Activated CD4-positive, alpha-beta T cell treated with anti-CD3 and anti-CD28 coated beads for 36 hours (primary cell): ENCODE results near the gene GSC. TPM values are rescaled to one million over a fixed set of nuclear protein-coding genes. Genes with fewer than 3 reads are reported as not detected.

Experiments
- ATAC-seq: fragments of 200-7000 bp; cut with Tn5 transposase; one replicate; pipeline ENCODE4 v1.10.0; 2021; ENCODE audit warnings: mild to moderate bottlenecking, moderate library complexity
- CTCF ChIA-PET: fragments of 350-600 bp; sonication (Branson Sonifier 250); formaldehyde crosslinking; loops from one replicate; lab custom pipeline; 2021; ENCODE audit warnings: antibody characterized with exemption; lab: Charles Lee
- POLR2A ChIA-PET: fragments of 350-600 bp; sonication (Branson Sonifier 250); formaldehyde crosslinking; loops from one replicate; lab custom pipeline; 2021; ENCODE audit warnings: antibody characterized with exemption, inconsistent platforms; lab: Charles Lee
- DNase-seq: peaks from one replicate; pipeline ENCODE4 v3.0.0-alpha.2; 2020
- H3K27ac Mint-ChIP-seq: one replicate; pipeline ENCODE4 v1.8.0; 2021; ENCODE audit warnings: mixed read lengths
- H3K27me3 Mint-ChIP-seq: one replicate; pipeline ENCODE4 v1.8.0; 2021; ENCODE audit warnings: mixed read lengths
- H3K36me3 Mint-ChIP-seq: one replicate; pipeline ENCODE4 v1.8.0; 2021; ENCODE audit warnings: low read depth, mixed read lengths
- H3K4me1 Mint-ChIP-seq: one replicate; pipeline ENCODE4 v1.8.0; 2021; ENCODE audit warnings: mixed read lengths
- H3K4me3 Mint-ChIP-seq: one replicate; pipeline ENCODE4 v1.8.0; 2021; ENCODE audit warnings: mild to moderate bottlenecking, moderate library complexity, mixed read lengths
- H3K9me3 Mint-ChIP-seq: one replicate; pipeline ENCODE4 v1.8.0; 2021; ENCODE audit warnings: low read depth, mixed read lengths
- intact Hi-C, 2 experiments: fragments of 100-400 bp; cut with DNase I in 1 of 2; cut with micrococcal nuclease in 1 of 2; formaldehyde crosslinking; loops; one replicate each; pipeline versions ENCODE4 v1.14.2 to v1.15.1; 2022 to 2024; cut with DNase I, micrococcal nuclease
- total RNA-seq, 2 experiments: library from RNA; stranded (reverse); gene quantifications; one replicate each; pipeline ENCODE4 v1.2.3, GENCODE V29; 2021

Gene GSC
- total RNA-seq, 2 experiments from 2014 or later, result not detected

DNA sequence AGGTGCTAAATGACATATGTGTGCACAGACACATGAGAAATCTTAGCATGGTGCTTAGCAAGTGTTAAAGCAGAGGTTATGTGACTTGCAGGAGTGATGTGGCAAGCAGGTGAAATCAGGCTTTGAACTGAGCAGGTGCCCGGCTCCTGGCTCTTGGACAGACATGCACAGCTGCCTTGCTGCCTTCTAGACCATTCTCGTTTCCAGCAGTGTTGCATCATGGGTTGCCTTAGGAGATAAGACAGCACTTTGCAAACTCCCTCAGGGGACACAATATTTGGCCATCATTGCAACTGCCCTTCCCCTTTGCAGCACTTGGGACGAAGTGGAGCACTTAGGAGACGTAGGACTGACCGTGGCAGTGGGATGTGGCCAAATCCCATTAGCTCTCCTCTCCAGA is 17.2 kb upstream of the GSC start:
- Mint-ChIP-seq H3K27ac (no peak overlapping the region), H3K36me3 (no peaks in the 10 kb centered on the region), H3K27me3 (peaks cover 9% of the 10 kb centered on the region), H3K4me1 (no peaks in the 10 kb centered on the region), H3K4me3 (no peak overlapping the region), H3K9me3 (no peaks in the 10 kb centered on the region)
- DNase-seq (no peak), ATAC-seq (no peak)
- POLR2A ChIA-PET, result no interaction called here
- CTCF ChIA-PET, result no interaction called here
- intact Hi-C loops, result no loop called here

- POLR2A ChIA-PET, result interaction anchor here (0.6 kb wide), 1 partner anchor 28 kb away, joined by 3 read pairs; no protein-coding TSS in a partner anchor
- peaks cover under 1% of the 10 kb centered on the region for H3K4me1 Mint-ChIP-seq
- CTCF ChIA-PET, result no interaction called here
- ATAC-seq, result no peak
- intact Hi-C loops, result no loop called here
- no peak overlapping the region for H3K4me3 Mint-ChIP-seq
- no peaks in the 10 kb centered on the region for H3K36me3 Mint-ChIP-seq
- H3K9me3 Mint-ChIP-seq, result no peaks in the 10 kb centered on the region
- H3K27me3 Mint-ChIP-seq, result peaks cover 40% of the 10 kb centered on the region
- no peak overlapping the region for H3K27ac Mint-ChIP-seq
- DNase-seq, result no peak
Observed at GRCh38 chr14:94780536-94781399, 10.9 kb upstream of the GSC start.

DNA sequence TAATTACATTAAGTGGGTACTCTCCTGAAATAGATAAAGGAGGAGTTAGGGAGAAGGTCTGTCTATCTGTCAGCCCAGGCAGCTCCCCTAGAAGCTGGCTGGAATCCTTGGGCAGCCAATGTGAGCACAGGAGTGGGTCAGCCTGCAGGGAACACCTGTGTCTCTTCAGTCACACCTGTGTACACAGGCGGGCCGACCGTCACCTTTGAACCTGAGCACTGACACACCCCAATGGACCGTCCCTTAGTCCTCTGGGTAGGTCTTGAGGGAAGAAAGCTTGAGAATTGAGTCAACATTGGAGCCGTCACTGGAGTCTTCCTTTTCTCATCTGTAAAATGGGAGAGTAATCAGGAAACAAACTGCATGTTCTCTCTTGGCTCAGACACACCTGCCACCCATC is 9.8 kb upstream of the GSC start:
- DNase-seq, result no peak
- CTCF ChIA-PET, result no interaction called here
- H3K27ac Mint-ChIP-seq, result no peak overlapping the region
- no peak overlapping the region for H3K4me3 Mint-ChIP-seq
- H3K27me3 Mint-ChIP-seq, result peaks cover 50% of the 10 kb centered on the region
- H3K4me1 Mint-ChIP-seq, result peaks cover 4% of the 10 kb centered on the region
- intact Hi-C loops, result no loop called here
- H3K9me3 Mint-ChIP-seq, result no peaks in the 10 kb centered on the region
- POLR2A ChIA-PET, result no interaction called here
- no peaks in the 10 kb centered on the region for H3K36me3 Mint-ChIP-seq
- ATAC-seq, result no peak

DNA sequence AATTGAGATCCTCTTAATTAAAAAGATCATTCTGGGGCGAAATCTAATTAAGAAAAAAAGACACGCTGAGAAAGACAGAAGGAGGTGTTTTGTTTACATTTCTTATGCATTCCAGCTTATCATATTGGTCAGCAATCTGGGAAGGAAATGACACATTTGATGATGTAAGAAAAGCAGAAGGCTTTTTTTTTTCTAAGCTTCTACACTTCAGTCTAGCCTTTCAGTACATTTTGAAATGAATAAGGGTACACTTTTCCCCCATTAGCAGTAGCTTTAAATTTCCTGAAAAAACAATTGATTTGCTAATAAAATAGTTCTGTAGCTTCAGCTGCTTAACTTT is 5.9 kb upstream of the GSC start:
- ATAC-seq, result no peak
- Mint-ChIP-seq H3K27me3 (peaks cover 75% of the 10 kb centered on the region), H3K4me1 (peaks cover 4% of the 10 kb centered on the region), H3K9me3 (no peaks in the 10 kb centered on the region), H3K36me3 (no peaks in the 10 kb centered on the region), H3K4me3 (no peak overlapping the region), H3K27ac (no peak overlapping the region)
- DNase-seq, result no peak
- intact Hi-C loops, result no loop called here
- POLR2A ChIA-PET, result no interaction called here
- CTCF ChIA-PET, result no interaction called here

- H3K9me3 Mint-ChIP-seq, result no peaks in the 10 kb centered on the region
- ATAC-seq (no peak), DNase-seq (no peak)
- no peaks in the 10 kb centered on the region for H3K36me3 Mint-ChIP-seq
- ChIA-PET POLR2A (no interaction called here), CTCF (no interaction called here)
- H3K27ac Mint-ChIP-seq, result no peak overlapping the region
- no peak overlapping the region for H3K4me3 Mint-ChIP-seq
- intact Hi-C loops, result no loop called here
- peaks cover 79% of the 10 kb centered on the region for H3K27me3 Mint-ChIP-seq
- peaks cover 8% of the 10 kb centered on the region for H3K4me1 Mint-ChIP-seq
Observed at GRCh38 chr14:94775091-94775870, 5.4 kb upstream of the GSC start.

GRCh38 chr14:94774344-94775090 is 4.6 kb upstream of the GSC start:
- no peak overlapping the region for H3K27ac Mint-ChIP-seq
- no peak for ATAC-seq
- POLR2A ChIA-PET, result interaction anchor here (0.7 kb wide), 1 partner anchor 11 kb away, joined by 3 read pairs; no protein-coding TSS in a partner anchor

GRCh38 chr14:94773655-94774343 is 3.9 kb upstream of the GSC start:
- POLR2A ChIA-PET, result interaction anchor here (0.7 kb wide), 1 partner anchor 12 kb away, joined by 3 read pairs; no protein-coding TSS in a partner anchor
- Mint-ChIP-seq H3K27ac (no peak overlapping the region), H3K36me3 (no peaks in the 10 kb centered on the region), H3K9me3 (no peaks in the 10 kb centered on the region), H3K27me3 (peaks cover 78% of the 10 kb centered on the region), H3K4me3 (no peak overlapping the region), H3K4me1 (peaks cover 12% of the 10 kb centered on the region)
- CTCF ChIA-PET, result interaction anchor here (0.8 kb wide), 1 partner anchor 70 kb away, joined by 3 read pairs; no protein-coding TSS in a partner anchor
- no peak for DNase-seq
- intact Hi-C loops, result no loop called here
- ATAC-seq, result no peak

More at GRCh38 chr14:94774344-94775090, 4.6 kb upstream of the GSC start:
- CTCF ChIA-PET, result interaction anchor here (0.8 kb wide), 1 partner anchor 71 kb away, joined by 3 read pairs; no protein-coding TSS in a partner anchor
- Mint-ChIP-seq H3K36me3 (no peaks in the 10 kb centered on the region), H3K9me3 (no peaks in the 10 kb centered on the region), H3K4me1 (peaks cover 8% of the 10 kb centered on the region), H3K27me3 (peaks cover 80% of the 10 kb centered on the region), H3K4me3 (no peak overlapping the region)
- no peak for DNase-seq
- intact Hi-C loops, result no loop called here

DNA sequence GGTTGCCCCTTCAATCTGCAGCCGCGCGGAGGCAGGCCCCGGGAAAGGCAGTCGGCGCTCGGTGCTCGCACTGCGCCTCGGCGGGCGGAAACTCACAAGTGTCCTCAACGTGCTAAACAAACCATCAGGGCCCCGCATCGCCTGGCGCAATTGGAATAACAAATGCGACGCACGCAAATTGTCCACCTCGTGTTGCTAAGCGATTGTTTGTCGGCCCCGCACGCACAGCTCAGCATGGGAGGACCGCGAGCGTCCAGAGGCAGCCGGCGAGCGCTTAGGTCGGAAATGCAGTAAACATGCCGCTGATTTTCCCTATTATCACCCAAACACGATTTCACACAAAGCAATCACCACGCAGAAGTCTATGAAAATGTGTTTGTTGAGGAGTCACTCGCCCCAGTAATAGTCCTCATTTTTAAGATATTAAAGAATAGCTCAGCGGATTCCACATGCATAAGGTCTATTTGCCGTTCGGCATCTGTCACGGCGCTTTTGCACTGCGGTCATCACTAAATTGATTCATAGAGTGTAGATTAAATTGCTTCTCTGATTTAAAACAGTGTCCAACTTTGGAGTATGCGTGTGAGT is 3.2 kb upstream of the GSC start:
- CTCF ChIA-PET, result no interaction called here
- no peaks in the 10 kb centered on the region for H3K9me3 Mint-ChIP-seq
- H3K27ac Mint-ChIP-seq, result no peak overlapping the region
- POLR2A ChIA-PET, result no interaction called here
- ATAC-seq (no peak), DNase-seq (no peak)
- intact Hi-C loops, result no loop called here
- peaks cover 77% of the 10 kb centered on the region for H3K27me3 Mint-ChIP-seq
- H3K36me3 Mint-ChIP-seq, result no peaks in the 10 kb centered on the region
- no peak overlapping the region for H3K4me3 Mint-ChIP-seq
- H3K4me1 Mint-ChIP-seq, result peaks cover 15% of the 10 kb centered on the region

DNA sequence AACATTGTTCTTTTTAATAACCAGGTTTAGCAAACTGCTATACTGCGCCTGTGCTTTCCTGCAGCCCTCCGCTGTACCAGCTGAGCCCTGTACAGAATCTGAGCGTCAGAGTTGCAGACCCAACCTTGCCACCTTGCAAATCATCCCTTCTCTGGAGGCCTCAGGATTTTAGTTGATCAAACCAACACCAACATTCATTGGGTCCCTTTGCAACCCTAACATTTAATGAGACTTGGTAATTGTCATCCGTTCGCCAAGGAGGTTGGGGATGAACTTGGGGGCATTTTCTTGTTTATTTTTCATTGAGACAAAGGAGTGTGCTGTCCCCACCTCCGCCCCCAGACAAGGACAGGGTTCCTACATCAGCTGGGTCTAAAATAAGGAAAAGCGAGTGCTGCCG is 2.6 kb upstream of the GSC start:
- DNase-seq, result no peak

DNA sequence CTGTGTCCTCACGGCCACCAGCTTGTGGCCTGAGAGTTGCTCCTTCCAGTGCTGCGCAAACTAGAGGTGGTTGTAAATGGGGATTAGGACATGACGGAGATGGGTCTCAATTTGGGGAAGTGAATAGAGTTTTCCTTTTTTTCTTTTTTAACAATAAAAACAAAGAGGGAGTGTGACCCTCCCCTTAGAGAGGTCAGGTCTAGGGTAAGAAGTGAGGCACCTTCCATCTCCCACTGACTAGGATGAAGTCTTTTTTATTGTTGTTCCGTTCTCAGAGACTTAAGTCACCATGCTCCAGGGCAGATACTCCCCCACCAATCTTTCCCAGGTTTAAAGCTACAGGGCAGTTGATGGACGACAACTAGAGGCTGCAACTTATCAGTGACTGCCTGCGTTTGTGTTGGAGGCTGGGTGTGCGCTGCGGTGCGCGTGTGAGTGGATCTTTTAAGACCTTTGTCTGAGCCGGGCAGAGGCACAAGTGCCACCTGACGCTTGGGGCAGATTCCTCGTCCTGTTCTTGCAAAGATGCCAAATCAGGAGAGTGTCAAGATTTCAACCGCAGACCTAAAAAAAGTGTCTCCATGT is 2.1 kb upstream of the GSC start:
- H3K36me3 Mint-ChIP-seq, result no peaks in the 10 kb centered on the region
- DNase-seq (no peak), ATAC-seq (no peak)
- H3K4me1 Mint-ChIP-seq, result peaks cover 15% of the 10 kb centered on the region
- CTCF ChIA-PET, result no interaction called here
- no peaks in the 10 kb centered on the region for H3K9me3 Mint-ChIP-seq
- intact Hi-C loops, result no loop called here
- H3K27me3 Mint-ChIP-seq, result peaks cover 79% of the 10 kb centered on the region
- no peak overlapping the region for H3K27ac Mint-ChIP-seq
- H3K4me3 Mint-ChIP-seq, result no peak overlapping the region
- POLR2A ChIA-PET, result no interaction called here

More for the DNA sequence above, 2.6 kb upstream of the GSC start:
- peaks cover 15% of the 10 kb centered on the region for H3K4me1 Mint-ChIP-seq
- no peaks in the 10 kb centered on the region for H3K36me3 Mint-ChIP-seq
- ChIA-PET CTCF (no interaction called here), POLR2A (no interaction called here)
- ATAC-seq, result no peak
- no peak overlapping the region for H3K27ac Mint-ChIP-seq
- no peaks in the 10 kb centered on the region for H3K9me3 Mint-ChIP-seq
- no peak overlapping the region for H3K4me3 Mint-ChIP-seq
- intact Hi-C loops, result no loop called here
- H3K27me3 Mint-ChIP-seq, result peaks cover 78% of the 10 kb centered on the region
